ENCODE data around the gene MAP3K13.

GRCh38 chr3:185460309-185460708 lies 97.4 kb downstream of the MAP3K13 start:
- no peak for TF ChIP-seq POLR2AphosphoS5 (IDR thresholded peaks at IDR 0.05; ENCODE audit: low read length)
- no peak for TF ChIP-seq CTCF (IDR thresholded peaks at IDR 0.05 in 2 of 3, conservative IDR thresholded peaks at IDR 0.05 in 1 of 3; ENCODE audit: control insufficient read depth in 2 of 3, extremely low read depth in 1 of 3, insufficient read depth in 1 of 3, low read depth in 3 of 3, low read length in 3 of 3)
- no peak for TF ChIP-seq SMARCA5 (IDR thresholded peaks at IDR 0.05)
- no peak for TF ChIP-seq EP300 (IDR thresholded peaks at IDR 0.05; ENCODE audit: borderline replicate concordance in 1 of 2, control insufficient read depth in 1 of 2, low read depth in 2 of 2, low read length in 2 of 2)
- no peak for TF ChIP-seq ATF3 (IDR thresholded peaks at IDR 0.05; ENCODE audit: borderline replicate concordance, extremely low read depth, low read depth, low read length)

Measured in GM12878 (cell line).